ENCODE results near the gene UST. TPM values are rescaled to one million over a fixed set of nuclear protein-coding genes. Genes with fewer than 3 reads are reported as not detected.

Gene UST
- total RNA-seq, 1 donor from 2014 or later: 23.2 TPM

GRCh38 chr6:149118737-149119653, 372.2 kb downstream of the UST start:
- no peak for TF ChIP-seq CTCF (IDR thresholded peaks at IDR 0.05; ENCODE audit: unreplicated experiment)
- H3K27ac Mint-ChIP-seq (ENCODE audit: unreplicated experiment): no peak overlapping the region

GRCh38 chr6:149122850-149123821, 376.3 kb downstream of the UST start:
- H3K4me1 Mint-ChIP-seq (ENCODE audit: unreplicated experiment): peaks cover 4% of the 10 kb centered on the region
- no peaks in the 10 kb centered on the region for H3K36me3 Mint-ChIP-seq (ENCODE audit: low read depth, unreplicated experiment)
- no peak for DNase-seq (ENCODE audit: low spot score)
- no peaks in the 10 kb centered on the region for H3K9me3 Mint-ChIP-seq (ENCODE audit: unreplicated experiment)
- H3K4me3 Mint-ChIP-seq (ENCODE audit: unreplicated experiment): no peak overlapping the region
- H3K27ac Mint-ChIP-seq (ENCODE audit: unreplicated experiment): no peak overlapping the region
- no peak for TF ChIP-seq CTCF (IDR thresholded peaks at IDR 0.05; ENCODE audit: unreplicated experiment)
- no peaks in the 10 kb centered on the region for H3K27me3 Mint-ChIP-seq (ENCODE audit: unreplicated experiment)

More at GRCh38 chr6:149118737-149119653, 372.2 kb downstream of the UST start:
- Mint-ChIP-seq H3K4me1 (ENCODE audit: unreplicated experiment) (peaks cover 5% of the 10 kb centered on the region), H3K9me3 (ENCODE audit: unreplicated experiment) (no peaks in the 10 kb centered on the region), H3K27me3 (ENCODE audit: unreplicated experiment) (no peaks in the 10 kb centered on the region), H3K4me3 (ENCODE audit: unreplicated experiment) (no peak overlapping the region), H3K36me3 (ENCODE audit: low read depth, unreplicated experiment) (no peaks in the 10 kb centered on the region)
- DNase-seq (ENCODE audit: low spot score): no peak

GRCh38 chr6:149125309-149125708, 378.5 kb downstream of the UST start:
- no peak overlapping the region for H3K27ac Mint-ChIP-seq (ENCODE audit: unreplicated experiment)
- peaks cover 26% of the 10 kb centered on the region for H3K4me1 Mint-ChIP-seq (ENCODE audit: unreplicated experiment)
- H3K4me3 Mint-ChIP-seq (ENCODE audit: unreplicated experiment): no peak overlapping the region
- no peak for DNase-seq (ENCODE audit: low spot score)
- H3K36me3 Mint-ChIP-seq (ENCODE audit: low read depth, unreplicated experiment): no peaks in the 10 kb centered on the region
- no peak for TF ChIP-seq CTCF (IDR thresholded peaks at IDR 0.05; ENCODE audit: unreplicated experiment)
- no peaks in the 10 kb centered on the region for H3K27me3 Mint-ChIP-seq (ENCODE audit: unreplicated experiment)
- no peaks in the 10 kb centered on the region for H3K9me3 Mint-ChIP-seq (ENCODE audit: unreplicated experiment)
